Endothelial cell (in vitro differentiated cells): ENCODE results near the gene ZNF841. TPM values are rescaled to one million over a fixed set of nuclear protein-coding genes. Genes with fewer than 3 reads are reported as not detected.

Experiments
- DNase-seq: peaks from one replicate; pipeline ENCODE4 v3.0.0; 2021; ENCODE audit warnings: low spot score
- H3K27ac Mint-ChIP-seq: one replicate; pipeline ENCODE4 v1.8.0; 2021; ENCODE audit warnings: mixed read lengths, inconsistent platforms; ENCODE audit not compliant: unreplicated experiment
- H3K27me3 Mint-ChIP-seq: one replicate; pipeline ENCODE4 v1.8.0; 2021; ENCODE audit warnings: mild to moderate bottlenecking, moderate library complexity, mixed read lengths, inconsistent platforms; ENCODE audit not compliant: unreplicated experiment
- H3K36me3 Mint-ChIP-seq: one replicate; pipeline ENCODE4 v1.8.0; 2021; ENCODE audit warnings: mild to moderate bottlenecking, low read depth, mixed read lengths, inconsistent platforms; ENCODE audit not compliant: unreplicated experiment
- H3K4me1 Mint-ChIP-seq: one replicate; pipeline ENCODE4 v1.8.0; 2021; ENCODE audit warnings: mild to moderate bottlenecking, mixed read lengths, inconsistent platforms; ENCODE audit not compliant: unreplicated experiment
- H3K4me3 Mint-ChIP-seq: one replicate; pipeline ENCODE4 v1.8.0; 2021; ENCODE audit warnings: mild to moderate bottlenecking, mixed read lengths, inconsistent platforms; ENCODE audit not compliant: unreplicated experiment
- H3K9me3 Mint-ChIP-seq: one replicate; pipeline ENCODE4 v1.8.0; 2021; ENCODE audit warnings: mixed read lengths, inconsistent platforms; ENCODE audit not compliant: unreplicated experiment
- CTCF ChIP-seq: fragments of 200-600 bp; sonication (generic); IDR thresholded peaks from one replicate; pipeline ENCODE4 v1.5.0; 2021; ENCODE audit warnings: antibody characterized with exemption; ENCODE audit not compliant: unreplicated experiment
- total RNA-seq: library from RNA; stranded (reverse); fragmentation: NEBNext Ultra II Directional; extraction: Animal tissue kit (Norgen Biotek cat#: 25700); gene quantifications from one replicate; pipeline ENCODE4 v1.2.1, GENCODE V29; 2021; ENCODE audit not compliant: unreplicated experiment

ZNF841 gene
- total RNA-seq, 1 donor from 2014 or later: 16.3 TPM

GRCh38 chr19:52115526-52116053, 20.0 kb upstream of the ZNF841 start:
- peak overlapping the region; percentile 82 for H3K4me3 Mint-ChIP-seq
- TF ChIP-seq CTCF: no peak
- H3K4me1 Mint-ChIP-seq: no peaks in the 10 kb centered on the region
- H3K36me3 Mint-ChIP-seq: peaks cover 83% of the 10 kb centered on the region
- H3K27me3 Mint-ChIP-seq: peaks cover 14% of the 10 kb centered on the region
- no peak for DNase-seq
- H3K27ac Mint-ChIP-seq: no peak overlapping the region
- H3K9me3 Mint-ChIP-seq: peaks cover 84% of the 10 kb centered on the region

- no peak for TF ChIP-seq CTCF
- no peaks in the 10 kb centered on the region for H3K4me1 Mint-ChIP-seq
- H3K4me3 Mint-ChIP-seq: peak overlapping the region; percentile 82
- H3K9me3 Mint-ChIP-seq: peaks cover 79% of the 10 kb centered on the region
- H3K27me3 Mint-ChIP-seq: peaks cover 14% of the 10 kb centered on the region
- H3K36me3 Mint-ChIP-seq: peaks cover 77% of the 10 kb centered on the region
- no peak for DNase-seq
- H3K27ac Mint-ChIP-seq: no peak overlapping the region
Observed at GRCh38 chr19:52114691-52115090, 19.1 kb upstream of the ZNF841 start.

GRCh38 chr19:52112624-52113023, 17.1 kb upstream of the ZNF841 start:
- Mint-ChIP-seq H3K4me3 (no peak overlapping the region), H3K4me1 (no peaks in the 10 kb centered on the region), H3K36me3 (peaks cover 60% of the 10 kb centered on the region), H3K27me3 (peaks cover 10% of the 10 kb centered on the region), H3K9me3 (peaks cover 59% of the 10 kb centered on the region), H3K27ac (no peak overlapping the region)
- DNase-seq: no peak
- no peak for TF ChIP-seq CTCF

GRCh38 chr19:52110780-52111179, 15.2 kb upstream of the ZNF841 start:
- H3K27ac Mint-ChIP-seq: no peak overlapping the region
- peaks cover 55% of the 10 kb centered on the region for H3K9me3 Mint-ChIP-seq
- H3K4me1 Mint-ChIP-seq: no peaks in the 10 kb centered on the region
- H3K36me3 Mint-ChIP-seq: peaks cover 54% of the 10 kb centered on the region
- no peak for DNase-seq
- peak overlapping the region; percentile 31 for H3K4me3 Mint-ChIP-seq
- peaks cover 6% of the 10 kb centered on the region for H3K27me3 Mint-ChIP-seq
- TF ChIP-seq CTCF: no peak

GRCh38 chr19:52102782-52103181, 7.2 kb upstream of the ZNF841 start:
- Mint-ChIP-seq H3K27ac (no peak overlapping the region), H3K36me3 (peaks cover 14% of the 10 kb centered on the region), H3K4me1 (no peaks in the 10 kb centered on the region), H3K27me3 (no peaks in the 10 kb centered on the region), H3K4me3 (no peak overlapping the region), H3K9me3 (peaks cover 11% of the 10 kb centered on the region)
- no peak for DNase-seq
- no peak for TF ChIP-seq CTCF
